GM18508 (cell line): ENCODE results near the gene CT45A9.
"Not testable (repeated sequence)": the region's sequence is repeated elsewhere in the genome, so short reads cannot be mapped to it uniquely, and the experiment has no call there.

Experiments
- ATAC-seq: cut with Tn5 transposase; IDR thresholded peaks from one replicate; pipeline ENCODE4 v1.9.1; 2021; ENCODE audit warnings: moderate number of reproducible peaks; ENCODE audit not compliant: insufficient read depth, unreplicated experiment

Gene CT45A9

GRCh38 chrX:135871712-135872111, at the start of gene CT45A9:
TSS of gene CT45A9 (minus strand) at chrX:135871812. CDS start at chrX:135868061, 3,751 bp downstream.
- not testable (repeated sequence) for ATAC-seq

GRCh38 chrX:135920516-135920915, 48.9 kb upstream of the CT45A9 start:
- ATAC-seq, result not testable (repeated sequence)

GRCh38 chrX:135914404-135914803, 42.8 kb upstream of the CT45A9 start:
- no peak for ATAC-seq

- no peak for ATAC-seq
Observed at GRCh38 chrX:135910251-135910650, 38.6 kb upstream of the CT45A9 start.

- no peak for ATAC-seq
Observed at GRCh38 chrX:135893294-135893817, 21.7 kb upstream of the CT45A9 start, which contains the start of the genes CT45A10 and SAGE1. TSS of gene CT45A10 (minus strand) at chrX:135893444. CDS start at chrX:135885344, 8,100 bp downstream. TSS of gene SAGE1 (plus strand) at chrX:135893716. CDS start at chrX:135896243, 2,527 bp downstream.

GRCh38 chrX:135892781-135893180, 21.2 kb upstream of the CT45A9 start:
- no peak for ATAC-seq

GRCh38 chrX:135890087-135890585, 18.5 kb upstream of the CT45A9 start:
- ATAC-seq, result no peak

- ATAC-seq, result not testable (repeated sequence)
Observed at GRCh38 chrX:135888976-135889375, 17.4 kb upstream of the CT45A9 start.

GRCh38 chrX:135888230-135888629, 16.6 kb upstream of the CT45A9 start:
- not testable (repeated sequence) for ATAC-seq

GRCh38 chrX:135882741-135883140, 11.1 kb upstream of the CT45A9 start:
- not testable (repeated sequence) for ATAC-seq

GRCh38 chrX:135854438-135854837, 17.2 kb downstream of the CT45A9 start, which contains the start of gene CT45A8:
TSS of gene CT45A8 (minus strand) at chrX:135854538. CDS start at chrX:135850783, 3,755 bp downstream.
- ATAC-seq, result not testable (repeated sequence)

GRCh38 chrX:135837180-135837579, 34.4 kb downstream of the CT45A9 start, which contains the start of gene CT45A7:
TSS of gene CT45A7 (minus strand) at chrX:135837280. CDS start at chrX:135833533, 3,747 bp downstream.
- not testable (repeated sequence) for ATAC-seq

GRCh38 chrX:135819912-135820311, 51.7 kb downstream of the CT45A9 start, which contains the start of gene CT45A2:
TSS of gene CT45A2 (minus strand) at chrX:135820012. CDS start at chrX:135816265, 3,747 bp downstream.
- ATAC-seq, result not testable (repeated sequence)
